Activated CD8-positive, alpha-beta memory T cell treated with anti-CD3 and anti-CD28 coated beads, Interleukin-2, amount 10 ng/mL, durations not matched to agents 7 days and 5 days (primary cell): ENCODE data around the gene FXYD3. TPM values are rescaled to one million over a fixed set of nuclear protein-coding genes. Genes with fewer than 3 reads are reported as not detected.

Source experiments
- ATAC-seq: fragments of 150-1000 bp; cut with Tn5 transposase; one replicate; pipeline ENCODE4 v1.10.0; 2021; ENCODE audit warnings: moderate library complexity
- CTCF ChIA-PET: fragments of 350-600 bp; sonication (Branson Sonifier 250); formaldehyde crosslinking; loops from one replicate; lab custom pipeline; 2021; ENCODE audit warnings: antibody characterized with exemption; lab: Charles Lee
- DNase-seq: peaks from one replicate; pipeline ENCODE4 v3.0.0-alpha.2; 2020
- H3K27ac Mint-ChIP-seq: one replicate; pipeline ENCODE4 v1.8.0; 2021; ENCODE audit warnings: mild to moderate bottlenecking, mixed read lengths
- H3K27me3 Mint-ChIP-seq: one replicate; pipeline ENCODE4 v1.8.0; 2021; ENCODE audit warnings: mixed read lengths
- H3K36me3 Mint-ChIP-seq: one replicate; pipeline ENCODE4 v1.8.0; 2021; ENCODE audit warnings: mild to moderate bottlenecking, mixed read lengths
- H3K4me1 Mint-ChIP-seq: one replicate; pipeline ENCODE4 v1.8.0; 2021; ENCODE audit warnings: mixed read lengths
- H3K4me3 Mint-ChIP-seq: one replicate; pipeline ENCODE4 v1.8.0; 2021; ENCODE audit warnings: mild to moderate bottlenecking, moderate library complexity, mixed read lengths
- H3K9me3 Mint-ChIP-seq: one replicate; pipeline ENCODE4 v1.8.0; 2022; ENCODE audit warnings: low read depth, mixed read lengths
- total RNA-seq, 2 experiments: library from RNA; stranded (reverse); gene quantifications; one replicate each; pipeline ENCODE4 v1.2.3, GENCODE V29; 2021

The FXYD3 gene
- total RNA-seq, 2 experiments from 2014 or later: not detected

DNA sequence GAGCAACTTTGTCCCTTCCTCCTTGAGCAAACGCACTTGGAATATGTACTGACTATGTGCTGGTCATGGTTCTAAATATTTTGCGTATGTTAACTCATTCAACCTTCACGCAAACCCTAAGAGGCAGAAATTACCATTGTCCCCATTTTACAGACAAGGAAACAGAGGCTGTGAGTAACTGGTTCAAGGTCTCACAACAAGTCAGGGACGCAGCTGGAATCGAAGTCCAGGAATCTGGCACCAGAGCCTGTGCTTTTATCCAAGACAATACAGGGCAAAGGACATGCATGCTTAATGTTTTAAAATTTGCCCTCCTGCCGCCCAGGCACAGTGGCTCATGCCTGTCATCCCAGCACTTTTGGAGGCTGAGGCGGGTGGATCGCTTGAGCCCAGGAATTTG, 44.0 kb downstream of the FXYD3 start:
- Mint-ChIP-seq H3K27ac (no peak overlapping the region), H3K27me3 (no peaks in the 10 kb centered on the region), H3K4me1 (peaks cover 25% of the 10 kb centered on the region), H3K4me3 (no peak overlapping the region), H3K36me3 (peaks cover 91% of the 10 kb centered on the region), H3K9me3 (peaks cover 19% of the 10 kb centered on the region)
- no peak for DNase-seq
- CTCF ChIA-PET: interaction anchor here (3.3 kb wide), 1 partner anchor 18 kb away, joined by 14 read pairs; the partner anchor contains the start of gene FXYD7
- ATAC-seq: no peak

DNA sequence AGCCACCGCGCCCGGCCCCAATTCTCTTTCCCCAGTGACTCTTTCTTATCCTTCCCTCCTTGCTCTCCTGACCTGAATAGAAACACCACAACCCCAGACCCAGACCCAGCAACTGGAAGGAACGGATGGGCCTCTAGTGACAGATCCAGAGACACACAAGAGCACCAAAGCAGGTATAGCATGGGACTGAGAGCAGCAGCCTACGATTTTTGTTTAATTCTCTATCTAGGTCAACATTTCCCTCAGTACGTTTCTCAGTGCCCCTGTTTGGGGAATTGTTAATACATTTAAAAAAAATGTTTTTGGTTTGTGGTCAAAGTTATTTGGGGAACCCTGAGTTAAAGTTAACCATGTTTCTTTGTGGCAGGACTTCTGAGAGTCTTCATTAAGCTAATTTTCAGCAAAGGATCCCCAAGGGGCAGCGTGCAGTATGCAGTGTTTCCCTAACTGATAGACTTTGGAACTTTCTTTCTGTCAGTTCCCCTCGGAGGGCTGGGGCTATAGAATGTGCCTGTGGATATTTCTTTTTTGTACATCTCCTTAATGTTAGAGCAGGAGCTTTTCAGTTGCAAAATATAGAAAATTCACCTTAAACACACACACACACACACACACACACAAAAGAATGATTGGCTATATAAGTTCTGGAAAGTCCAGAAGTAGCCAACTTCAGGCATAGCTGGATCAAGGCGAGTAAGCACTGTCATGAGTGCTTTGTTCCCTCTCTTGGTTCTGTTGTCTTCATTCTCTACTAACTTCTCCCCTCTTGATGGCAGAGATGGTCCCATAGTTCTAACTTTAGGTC, 45.2 kb downstream of the FXYD3 start:
- no peaks in the 10 kb centered on the region for H3K27me3 Mint-ChIP-seq
- DNase-seq (no peak), ATAC-seq (no peak)
- H3K4me1 Mint-ChIP-seq: peaks cover 25% of the 10 kb centered on the region
- peaks cover 24% of the 10 kb centered on the region for H3K9me3 Mint-ChIP-seq
- CTCF ChIA-PET: interaction anchor here (1.1 to 3.3 kb wide), 2 partner anchors 8 to 19 kb away, joined by 4 to 14 read pairs; partner anchors contain the start of gene FXYD7
- peaks cover 99% of the 10 kb centered on the region for H3K36me3 Mint-ChIP-seq
- H3K27ac Mint-ChIP-seq: no peak overlapping the region
- no peak overlapping the region for H3K4me3 Mint-ChIP-seq

GRCh38 chr19:35161434-35161743, 45.8 kb downstream of the FXYD3 start:
- DNase-seq (no peak), ATAC-seq (no peak)
- CTCF ChIA-PET: interaction anchor here (1.1 to 3.3 kb wide), 2 partner anchors 8 to 19 kb away, joined by 4 to 14 read pairs; partner anchors contain the start of gene FXYD7
- H3K9me3 Mint-ChIP-seq: peaks cover 27% of the 10 kb centered on the region
- peaks cover 99% of the 10 kb centered on the region for H3K36me3 Mint-ChIP-seq
- no peak overlapping the region for H3K27ac Mint-ChIP-seq
- peaks cover 22% of the 10 kb centered on the region for H3K4me1 Mint-ChIP-seq
- H3K27me3 Mint-ChIP-seq: no peaks in the 10 kb centered on the region
- H3K4me3 Mint-ChIP-seq: no peak overlapping the region

DNA sequence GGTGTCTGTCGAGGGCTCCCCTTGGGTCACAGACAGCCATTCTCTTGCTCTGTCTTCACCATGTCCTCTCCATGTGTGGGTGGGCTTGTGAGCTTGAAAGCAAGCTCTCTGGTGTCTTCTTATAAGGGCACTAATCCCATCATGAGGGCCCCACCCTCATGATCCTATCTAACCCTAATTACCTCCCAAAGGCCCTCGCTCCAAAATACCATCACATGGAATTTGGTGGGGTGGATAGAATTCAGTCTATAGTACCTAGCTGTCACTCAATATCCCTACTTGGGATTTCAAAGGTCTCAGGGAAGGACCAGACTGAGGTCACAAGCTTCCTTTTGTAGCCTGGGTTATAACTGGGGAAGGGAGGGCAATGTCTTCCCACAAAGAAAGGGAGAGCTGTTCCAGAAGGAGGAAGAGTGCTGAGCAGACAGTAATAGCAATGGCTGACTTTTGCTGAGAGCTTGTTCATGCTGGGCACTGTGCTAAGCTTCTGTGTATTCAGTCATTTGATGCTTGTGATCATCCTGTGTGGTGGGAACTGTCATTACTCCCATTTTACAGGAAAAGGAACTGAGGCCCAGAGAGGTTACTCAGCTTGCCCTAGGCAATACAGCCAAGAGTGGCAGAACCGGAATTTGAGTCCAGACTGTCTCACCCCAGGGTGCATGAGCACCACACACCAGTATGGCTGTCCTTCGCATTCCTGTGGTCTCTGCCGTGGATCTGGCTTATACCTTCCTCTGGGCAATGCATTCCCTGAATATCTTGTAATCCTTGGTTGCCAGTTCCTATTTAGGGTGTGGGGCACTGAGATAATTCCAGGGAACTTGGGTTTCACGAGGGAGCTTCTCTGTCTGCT, 47.1 kb downstream of the FXYD3 start:
- CTCF ChIA-PET: interaction anchor here (0.7 to 0.9 kb wide), 2 partner anchors 9 to 51 kb away, joined by 3 to 4 read pairs; no protein-coding TSS in a partner anchor
- Mint-ChIP-seq H3K4me1 (peaks cover 25% of the 10 kb centered on the region), H3K27me3 (no peaks in the 10 kb centered on the region), H3K4me3 (no peak overlapping the region), H3K27ac (no peak overlapping the region), H3K9me3 (peaks cover 29% of the 10 kb centered on the region), H3K36me3 (peaks cover 99% of the 10 kb centered on the region)
- DNase-seq: no peak
- no peak for ATAC-seq

DNA sequence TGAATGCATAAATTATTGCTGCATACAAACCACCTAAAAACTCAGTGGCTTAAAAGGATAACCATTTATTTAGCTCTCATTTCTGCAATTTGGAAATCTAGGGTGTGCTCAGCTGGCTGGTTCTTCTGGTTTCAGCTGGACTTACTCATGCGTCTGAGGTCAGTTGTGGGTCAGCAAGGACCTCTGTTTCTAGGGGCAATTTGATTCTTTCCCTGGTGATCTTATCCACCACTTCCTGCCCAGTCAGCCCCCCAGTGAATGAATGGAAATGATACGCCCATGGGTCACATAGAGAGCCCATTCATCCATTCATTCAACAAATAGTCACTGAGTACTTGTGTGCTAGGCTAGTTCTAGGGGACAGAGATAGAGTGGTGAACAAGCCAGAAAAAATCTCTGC, 48.8 kb downstream of the FXYD3 start:
- no peak for DNase-seq
- CTCF ChIA-PET: no interaction called here
- ATAC-seq: no peak

DNA sequence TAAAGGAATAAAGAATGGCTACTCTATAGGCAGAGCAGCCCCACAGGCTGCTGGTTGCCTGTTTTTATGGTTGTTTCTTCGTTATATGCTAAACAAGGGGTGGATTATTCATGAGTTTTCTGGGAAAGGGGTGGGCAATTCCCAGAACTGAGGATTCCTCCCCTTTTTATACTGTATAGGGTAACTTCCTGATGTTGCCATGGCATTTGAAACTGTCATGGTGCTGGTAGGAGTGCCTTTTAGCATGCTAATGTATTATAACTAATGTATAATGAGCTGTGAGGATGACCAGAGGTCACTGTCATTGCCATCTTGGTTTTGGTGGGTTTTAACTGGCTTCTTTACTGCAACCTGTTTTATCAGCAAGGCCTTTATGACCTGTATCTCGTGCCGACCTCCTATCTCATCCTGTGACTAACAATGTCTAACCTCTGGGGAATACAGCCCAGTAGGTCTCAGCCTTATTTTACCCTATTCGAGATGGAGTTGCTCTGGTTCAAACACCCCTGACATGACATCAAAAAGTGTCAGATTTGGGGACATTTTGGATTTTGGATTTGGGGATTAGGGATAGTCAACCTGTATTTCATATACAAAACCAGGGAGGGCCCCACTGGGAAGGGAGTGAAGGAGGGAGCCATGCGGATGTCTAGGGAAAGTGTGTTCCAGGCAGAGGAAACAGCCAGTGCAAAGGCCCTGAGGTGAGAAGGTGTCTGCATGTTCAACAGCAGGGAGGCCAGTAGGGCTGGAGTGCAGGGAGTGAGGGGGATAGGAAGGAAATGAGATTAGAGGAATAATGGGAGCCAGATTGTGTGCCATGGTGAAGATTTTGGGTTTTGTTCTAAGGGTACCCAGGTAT, 49.8 kb downstream of the FXYD3 start:
- H3K4me1 Mint-ChIP-seq: peaks cover 21% of the 10 kb centered on the region
- no peak for ATAC-seq
- H3K36me3 Mint-ChIP-seq: peaks cover 89% of the 10 kb centered on the region
- CTCF ChIA-PET: no interaction called here
- H3K27ac Mint-ChIP-seq: peak overlapping the region; percentile 8
- H3K27me3 Mint-ChIP-seq: no peaks in the 10 kb centered on the region
- peaks cover 29% of the 10 kb centered on the region for H3K9me3 Mint-ChIP-seq
- no peak for DNase-seq
- H3K4me3 Mint-ChIP-seq: no peak overlapping the region

More for the DNA sequence above, 48.8 kb downstream of the FXYD3 start:
- Mint-ChIP-seq H3K9me3 (peaks cover 29% of the 10 kb centered on the region), H3K27ac (peak overlapping the region; percentile 15), H3K36me3 (peaks cover 93% of the 10 kb centered on the region), H3K27me3 (no peaks in the 10 kb centered on the region), H3K4me3 (no peak overlapping the region), H3K4me1 (peaks cover 22% of the 10 kb centered on the region)

DNA sequence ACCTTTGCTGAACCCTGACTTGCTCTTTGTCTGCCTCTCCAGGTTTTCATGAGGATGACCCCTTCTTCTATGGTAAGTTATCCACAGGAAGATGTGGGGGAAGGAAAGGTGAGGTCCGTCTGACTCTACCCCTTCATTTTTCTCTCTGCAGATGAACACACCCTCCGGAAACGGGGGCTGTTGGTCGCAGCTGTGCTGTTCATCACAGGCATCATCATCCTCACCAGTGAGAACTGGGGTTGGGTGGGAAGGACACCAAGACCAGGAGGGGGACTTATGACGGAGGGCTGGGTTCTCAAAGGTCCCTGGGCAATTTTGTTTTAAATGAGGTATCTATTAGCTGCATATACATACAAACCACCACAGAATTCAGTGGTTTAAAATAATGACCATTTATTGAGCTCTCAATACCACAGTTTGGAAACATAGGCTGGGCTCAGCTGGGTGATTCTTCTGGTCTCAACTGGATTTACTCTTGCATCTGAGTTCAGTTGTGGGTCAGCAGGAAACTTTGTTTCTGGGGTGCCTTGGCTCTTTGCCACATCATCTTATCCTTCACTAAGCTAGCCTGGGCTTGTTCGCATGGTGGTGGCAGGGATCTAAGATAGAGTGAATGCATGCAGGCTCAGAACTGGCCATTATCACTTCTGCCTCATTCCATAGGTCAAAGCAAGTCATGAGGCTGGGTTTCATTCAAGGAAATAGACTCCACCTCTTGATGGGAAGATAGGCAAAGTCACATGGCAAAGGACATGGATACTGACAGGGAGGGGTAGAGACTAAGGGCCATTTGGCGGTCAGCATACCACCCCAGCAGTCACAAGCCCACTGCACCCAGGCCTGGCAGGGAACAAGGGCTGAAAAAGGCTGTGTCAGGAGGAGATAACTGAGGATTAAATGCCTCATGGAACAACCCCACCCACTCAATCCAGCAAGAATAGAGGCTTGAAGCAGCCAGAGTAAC, 50.8 kb downstream of the FXYD3 start:
- DNase-seq (no peak), ATAC-seq (no peak)
- Mint-ChIP-seq H3K36me3 (peaks cover 86% of the 10 kb centered on the region), H3K27me3 (no peaks in the 10 kb centered on the region), H3K9me3 (peaks cover 26% of the 10 kb centered on the region), H3K4me3 (no peak overlapping the region), H3K27ac (peak overlapping the region; percentile 74), H3K4me1 (peaks cover 23% of the 10 kb centered on the region)
- CTCF ChIA-PET: interaction anchor here (0.7 to 1.3 kb wide), 3 partner anchors 11 to 17 kb away, joined by 3 read pairs; no protein-coding TSS in a partner anchor

GRCh38 chr19:35167251-35168119, 51.9 kb downstream of the FXYD3 start:
- CTCF ChIA-PET: interaction anchor here (1.1 to 1.3 kb wide), 3 partner anchors 10 to 26 kb away, joined by 3 read pairs; no protein-coding TSS in a partner anchor
- peaks cover 20% of the 10 kb centered on the region for H3K9me3 Mint-ChIP-seq
- H3K27me3 Mint-ChIP-seq: no peaks in the 10 kb centered on the region
- peak overlapping the region; percentile 74 for H3K27ac Mint-ChIP-seq
- peaks cover 83% of the 10 kb centered on the region for H3K36me3 Mint-ChIP-seq
- peak; percentile 12 for ATAC-seq
- no peak for DNase-seq
- H3K4me1 Mint-ChIP-seq: peaks cover 28% of the 10 kb centered on the region
- no peak overlapping the region for H3K4me3 Mint-ChIP-seq

- Mint-ChIP-seq H3K4me1 (peaks cover 28% of the 10 kb centered on the region), H3K27me3 (no peaks in the 10 kb centered on the region), H3K4me3 (no peak overlapping the region), H3K9me3 (peaks cover 16% of the 10 kb centered on the region), H3K36me3 (peaks cover 81% of the 10 kb centered on the region), H3K27ac (peak overlapping the region; percentile 26)
- ATAC-seq: no peak
- no peak for DNase-seq
- CTCF ChIA-PET: interaction anchor here (0.9 to 1.1 kb wide), 2 partner anchors 27 to 32 kb away, joined by 3 read pairs; no protein-coding TSS in a partner anchor
These were observed 52.6 kb downstream of the FXYD3 start for GRCh38 chr19:35168196-35168595.

DNA sequence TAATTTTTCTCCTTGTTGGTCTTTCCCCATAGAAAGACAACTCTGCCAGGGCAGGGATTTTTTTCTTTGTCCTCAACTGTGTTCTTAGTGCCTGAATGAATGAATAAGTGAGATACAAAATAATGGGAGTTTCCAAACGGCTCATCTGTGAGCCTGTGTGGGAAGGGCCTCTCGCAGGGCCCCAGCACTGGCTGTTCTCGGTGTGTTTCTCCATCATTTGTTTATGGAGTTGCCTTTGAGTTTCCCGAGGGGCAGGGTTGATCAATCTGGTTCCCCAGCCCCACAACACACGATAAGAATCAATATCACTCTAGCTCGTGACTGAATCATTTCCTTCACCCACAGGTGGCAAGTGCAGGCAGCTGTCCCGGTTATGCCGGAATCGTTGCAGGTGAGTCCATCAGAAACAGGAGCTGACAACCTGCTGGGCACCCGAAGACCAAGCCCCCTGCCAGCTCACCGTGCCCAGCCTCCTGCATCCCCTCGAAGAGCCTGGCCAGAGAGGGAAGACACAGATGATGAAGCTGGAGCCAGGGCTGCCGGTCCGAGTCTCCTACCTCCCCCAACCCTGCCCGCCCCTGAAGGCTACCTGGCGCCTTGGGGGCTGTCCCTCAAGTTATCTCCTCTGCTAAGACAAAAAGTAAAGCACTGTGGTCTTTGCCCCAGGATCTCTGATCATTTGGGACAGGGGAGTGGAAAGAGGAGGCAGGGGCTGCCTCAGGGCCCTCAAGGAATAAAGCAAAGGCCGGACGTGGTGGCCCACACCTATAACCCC, 53.8 kb downstream of the FXYD3 start:
- no peak overlapping the region for H3K27ac Mint-ChIP-seq
- no peak for DNase-seq
- peaks cover 10% of the 10 kb centered on the region for H3K9me3 Mint-ChIP-seq
- no peak for ATAC-seq
- no peaks in the 10 kb centered on the region for H3K27me3 Mint-ChIP-seq
- CTCF ChIA-PET: interaction anchor here (1.3 kb wide), 1 partner anchor 9 kb away, joined by 4 read pairs; no protein-coding TSS in a partner anchor
- peaks cover 71% of the 10 kb centered on the region for H3K36me3 Mint-ChIP-seq
- peaks cover 28% of the 10 kb centered on the region for H3K4me1 Mint-ChIP-seq
- H3K4me3 Mint-ChIP-seq: no peak overlapping the region
